HG02970 (cell line): ENCODE measurements around the gene IFNG.

Experiments
- ATAC-seq: cut with Tn5 transposase; IDR thresholded peaks from one replicate; pipeline ENCODE4 v1.9.1; 2021; ENCODE audit warnings: mild to moderate bottlenecking, moderate library complexity, moderate number of reproducible peaks; ENCODE audit not compliant: unreplicated experiment, low FRiP score

The IFNG gene

DNA sequence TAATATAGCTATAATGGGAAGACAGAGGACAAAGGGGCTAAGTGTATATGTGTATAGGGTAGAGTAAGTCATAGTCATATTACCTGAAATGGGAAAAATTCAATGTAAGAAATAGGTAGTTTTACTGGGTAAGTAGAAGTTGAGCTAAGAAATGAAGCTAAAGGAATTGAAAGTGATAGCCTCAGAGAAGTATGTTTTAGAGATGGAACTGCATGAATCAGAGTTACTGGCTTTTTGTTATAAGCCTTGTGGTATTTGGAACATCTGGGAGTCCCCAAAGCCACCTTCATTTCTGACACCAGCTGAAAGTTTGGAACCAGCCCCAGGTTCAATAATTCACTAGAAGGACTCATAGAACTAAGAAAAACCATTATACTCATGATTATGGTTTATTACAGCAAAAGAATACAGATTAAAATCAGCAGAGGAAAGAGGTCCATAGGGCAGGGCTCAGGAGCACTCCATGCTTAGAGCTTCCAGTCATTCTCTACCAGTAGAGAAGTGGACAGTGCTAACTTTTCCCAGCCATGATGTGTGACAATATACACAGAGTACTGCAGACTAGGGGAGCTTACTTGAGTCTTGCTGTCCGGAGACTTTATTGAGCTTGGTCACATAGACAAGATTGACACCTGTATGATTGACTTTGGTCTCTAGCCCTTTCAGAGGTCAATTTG, 9.8 kb upstream of the IFNG start:
- ATAC-seq: no peak

DNA sequence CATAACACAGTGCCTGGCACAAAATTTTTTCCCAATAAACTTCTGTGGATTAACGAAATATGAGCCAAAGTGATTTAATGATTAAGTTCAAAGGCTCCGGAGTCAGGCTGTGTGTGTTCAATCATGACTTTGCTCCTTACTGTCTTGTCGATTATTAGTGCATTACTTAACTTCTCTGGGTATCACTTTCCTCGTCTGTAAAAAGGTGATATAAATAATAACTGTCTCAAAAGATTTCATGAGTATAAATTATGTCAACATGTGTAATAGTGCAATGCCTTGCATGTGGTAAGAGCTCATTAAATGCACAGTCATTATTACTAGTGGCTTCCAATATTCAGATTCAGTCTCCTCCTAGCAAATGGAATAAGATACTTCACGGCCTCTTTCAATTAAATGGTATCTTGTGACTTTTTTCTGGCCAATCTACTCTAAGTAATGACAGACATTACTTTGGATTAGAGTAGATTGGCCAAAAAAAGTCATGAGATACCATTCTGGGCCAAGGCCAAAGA, 6.8 kb upstream of the IFNG start:
- ATAC-seq: no peak

DNA sequence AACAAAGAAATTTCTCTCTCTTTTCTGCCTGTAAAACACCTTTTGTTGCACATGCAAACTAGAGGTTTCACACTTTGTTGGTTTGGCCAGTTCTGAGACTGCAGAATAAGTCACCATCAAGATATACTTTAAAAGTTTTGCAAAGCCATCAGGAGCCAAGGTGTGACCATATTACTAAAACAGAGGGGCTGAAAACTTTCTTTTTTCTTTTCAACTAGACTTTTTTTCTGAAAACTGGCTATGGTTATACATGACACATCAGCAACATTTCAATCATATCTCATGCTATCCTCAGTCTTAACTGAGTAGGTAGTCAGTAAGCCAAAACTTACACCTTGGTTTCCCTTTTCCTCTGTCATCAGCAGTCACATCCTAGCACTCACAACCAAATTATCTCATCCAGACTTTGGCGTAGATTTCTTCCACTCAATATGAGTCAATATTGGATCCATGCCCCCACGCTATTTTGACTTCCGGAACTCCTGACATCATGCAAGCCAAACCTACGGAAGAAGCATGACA, 4.1 kb upstream of the IFNG start:
- ATAC-seq: no peak

DNA sequence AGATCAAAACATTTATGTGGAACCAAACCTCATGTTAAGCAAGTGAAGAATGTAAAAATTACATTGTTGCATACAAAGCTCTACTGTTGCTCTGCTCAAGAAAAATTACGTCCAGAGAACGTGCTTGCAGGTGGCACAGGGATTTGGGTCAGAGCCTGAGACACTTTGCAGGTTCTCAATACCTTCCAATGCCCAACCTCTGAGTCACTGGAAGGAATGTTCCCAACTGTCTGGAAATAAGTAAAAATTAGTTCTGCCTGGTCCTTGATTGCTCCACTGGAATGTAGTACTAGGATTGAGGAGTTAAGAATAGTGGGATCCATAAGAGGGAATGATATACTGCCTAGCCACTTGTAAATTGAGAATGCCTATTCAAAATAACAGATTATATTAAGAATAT, 2.8 kb upstream of the IFNG start:
- no peak for ATAC-seq

DNA sequence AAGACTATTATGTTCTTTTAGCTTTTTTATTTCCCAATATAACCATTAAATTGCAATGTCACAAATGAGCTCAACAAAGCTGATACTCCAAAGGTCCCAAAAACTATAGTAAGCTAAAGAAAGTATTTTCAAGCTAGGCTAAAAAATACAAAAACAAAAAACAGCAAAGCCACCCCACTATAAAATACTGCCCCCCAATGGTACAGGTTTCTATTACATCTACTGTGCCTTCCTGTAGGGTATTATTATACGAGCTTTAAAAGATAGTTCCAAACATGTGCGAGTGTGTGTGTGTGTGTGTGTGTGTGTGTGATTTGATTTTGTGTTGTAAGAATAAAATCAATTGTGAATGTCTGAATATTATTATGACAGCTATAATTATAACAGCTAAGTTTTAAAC, 1.1 kb downstream of the IFNG start:
- no peak for ATAC-seq

GRCh38 chr12:68157380-68157779, 2.2 kb downstream of the IFNG start:
- ATAC-seq: no peak

DNA sequence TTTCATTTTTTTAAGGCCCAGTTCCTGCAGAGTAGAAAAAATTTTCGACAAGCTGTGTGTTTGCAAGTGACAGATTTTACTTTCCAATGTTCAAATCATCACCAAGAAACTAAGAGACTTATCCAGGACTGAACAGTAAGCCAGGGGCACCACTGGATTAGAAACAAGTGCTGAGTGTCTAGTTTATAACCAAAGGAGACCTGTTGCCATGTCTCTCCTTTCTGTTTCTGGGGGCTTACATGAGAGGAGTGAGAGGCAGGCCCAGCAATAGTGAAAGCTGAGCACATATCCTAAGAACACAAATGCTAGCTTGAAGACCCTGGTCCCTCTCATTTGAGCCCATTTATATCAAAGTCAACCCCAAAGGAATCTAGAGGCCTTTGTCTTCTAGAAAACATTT, 2.9 kb downstream of the IFNG start:
- no peak for ATAC-seq

DNA sequence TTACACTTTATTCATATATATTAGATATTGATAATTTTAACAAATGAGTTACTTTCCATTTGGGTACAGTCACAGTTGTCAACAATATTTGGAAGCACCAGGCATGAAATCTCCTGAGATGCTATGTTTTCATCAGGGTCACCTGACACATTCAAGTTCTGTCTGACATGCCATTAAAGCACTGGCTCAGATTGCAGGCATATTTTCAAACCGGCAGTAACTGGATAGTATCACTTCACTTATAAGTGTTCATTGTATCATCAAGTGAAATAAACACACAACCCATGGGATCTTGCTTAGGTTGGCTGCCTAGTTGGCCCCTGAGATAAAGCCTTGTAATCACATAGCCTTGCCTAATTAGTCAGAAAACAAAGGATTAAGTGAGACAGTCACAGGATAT, 4.8 kb downstream of the IFNG start:
- no peak for ATAC-seq

DNA sequence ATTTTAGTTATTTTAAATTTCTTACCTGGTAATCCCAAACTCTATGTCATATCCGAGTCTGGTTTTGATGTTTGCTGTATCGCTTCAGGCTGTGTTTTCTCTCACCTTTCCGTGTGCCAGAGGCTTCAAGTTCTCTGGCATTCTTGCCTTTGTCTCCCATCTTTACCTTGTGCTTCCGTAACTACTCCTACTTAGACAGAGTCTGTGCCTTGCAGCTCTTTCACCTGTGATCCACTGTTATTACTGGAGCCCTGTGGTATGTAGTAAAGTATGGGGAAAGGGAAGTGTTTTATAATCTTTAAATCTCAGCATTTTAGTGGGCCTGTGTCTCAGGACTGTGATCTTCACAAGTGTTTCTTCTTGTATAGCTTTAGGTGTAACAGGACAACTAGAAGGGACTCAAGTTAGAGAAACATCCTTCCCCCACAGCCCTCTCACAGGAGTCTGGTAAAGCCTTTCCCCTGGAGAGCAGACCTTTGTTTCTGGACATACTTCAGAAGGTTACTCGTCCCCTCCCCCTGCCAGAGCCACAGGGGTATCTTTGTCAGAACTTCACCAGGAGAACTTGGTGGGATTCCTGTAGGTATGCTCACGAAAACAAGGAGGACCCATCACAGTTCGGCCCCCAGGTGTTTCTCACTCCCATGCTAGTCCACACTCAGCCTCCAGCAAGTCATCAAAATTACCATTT, 11.1 kb downstream of the IFNG start:
- ATAC-seq: no peak

DNA sequence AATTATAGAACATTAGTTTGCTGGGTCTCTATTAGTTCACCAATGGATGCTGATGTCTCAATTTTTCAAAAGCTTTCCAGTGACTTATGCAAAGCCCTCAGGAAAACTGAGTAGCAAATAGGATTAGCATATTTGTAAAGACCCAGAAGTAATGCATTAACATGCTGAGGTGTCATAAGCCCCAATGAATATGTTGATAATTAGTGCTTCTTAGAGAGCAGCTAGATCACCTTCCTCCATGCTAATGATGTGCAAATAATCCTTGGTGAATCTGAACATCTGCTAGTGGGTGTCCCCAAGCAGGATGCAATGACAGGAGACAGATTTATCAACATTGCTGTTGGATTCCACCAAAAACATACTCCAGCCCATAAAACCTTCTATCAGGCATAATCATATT, 19.0 kb downstream of the IFNG start:
- no peak for ATAC-seq

DNA sequence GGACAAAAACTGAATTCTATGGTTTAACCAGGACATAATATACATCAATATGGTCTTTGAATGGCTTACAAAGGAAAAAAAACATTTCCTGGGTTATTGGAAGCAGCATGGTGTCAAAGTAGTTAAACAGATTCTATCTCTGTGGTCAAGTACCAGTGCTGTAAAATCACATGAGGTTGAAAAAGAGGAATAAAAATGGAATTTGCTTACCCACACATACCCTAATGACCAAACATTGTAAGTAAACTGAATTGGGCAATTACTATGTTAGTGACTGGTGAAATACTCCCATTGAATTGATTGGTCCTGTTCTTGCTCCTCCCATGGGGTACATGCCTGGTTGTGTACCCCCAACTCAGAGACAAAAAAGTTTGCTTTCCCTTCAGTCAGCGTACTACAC, 19.6 kb downstream of the IFNG start:
- no peak for ATAC-seq

GRCh38 chr12:68139001-68139400, 20.5 kb downstream of the IFNG start:
- ATAC-seq: no peak

DNA sequence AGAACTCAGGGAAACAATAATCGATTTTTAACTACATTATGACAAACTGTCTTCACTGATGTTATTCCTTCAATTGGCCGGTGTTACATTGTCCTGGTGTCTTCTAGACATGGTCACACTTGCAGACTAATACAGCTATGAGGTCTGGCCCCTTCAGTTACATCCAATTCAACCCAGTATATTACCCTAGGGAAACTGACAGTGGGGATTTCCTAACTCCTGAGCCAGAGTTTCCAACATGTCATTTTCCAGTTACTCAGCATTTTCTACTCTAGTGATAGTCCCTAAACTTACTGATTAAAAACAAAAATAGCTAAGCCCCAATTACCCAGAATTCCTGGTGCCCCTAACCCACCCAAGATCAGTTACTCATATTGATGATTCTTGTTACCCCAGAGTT, 21.1 kb downstream of the IFNG start:
- no peak for ATAC-seq

GRCh38 chr12:68137335-68137830, 22.2 kb downstream of the IFNG start:
- no peak for ATAC-seq

DNA sequence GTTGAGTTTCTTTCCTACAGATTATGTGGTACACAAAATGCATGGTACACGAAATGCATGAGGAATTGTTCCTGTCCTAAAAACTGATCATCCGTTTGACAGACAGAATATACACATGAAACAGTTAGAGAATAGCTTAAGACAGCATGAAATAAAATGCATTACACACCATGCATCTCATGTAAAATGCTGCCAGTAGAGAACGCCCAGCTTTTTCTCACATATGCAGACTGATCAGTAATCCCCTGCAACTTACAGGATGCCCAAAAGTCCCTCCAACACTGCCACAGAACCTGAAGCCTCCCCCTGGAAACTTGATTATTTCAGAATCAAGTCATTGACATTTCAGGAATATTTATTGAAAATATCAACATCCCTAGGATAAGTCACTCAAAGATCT, 24.0 kb downstream of the IFNG start:
- no peak for ATAC-seq

DNA sequence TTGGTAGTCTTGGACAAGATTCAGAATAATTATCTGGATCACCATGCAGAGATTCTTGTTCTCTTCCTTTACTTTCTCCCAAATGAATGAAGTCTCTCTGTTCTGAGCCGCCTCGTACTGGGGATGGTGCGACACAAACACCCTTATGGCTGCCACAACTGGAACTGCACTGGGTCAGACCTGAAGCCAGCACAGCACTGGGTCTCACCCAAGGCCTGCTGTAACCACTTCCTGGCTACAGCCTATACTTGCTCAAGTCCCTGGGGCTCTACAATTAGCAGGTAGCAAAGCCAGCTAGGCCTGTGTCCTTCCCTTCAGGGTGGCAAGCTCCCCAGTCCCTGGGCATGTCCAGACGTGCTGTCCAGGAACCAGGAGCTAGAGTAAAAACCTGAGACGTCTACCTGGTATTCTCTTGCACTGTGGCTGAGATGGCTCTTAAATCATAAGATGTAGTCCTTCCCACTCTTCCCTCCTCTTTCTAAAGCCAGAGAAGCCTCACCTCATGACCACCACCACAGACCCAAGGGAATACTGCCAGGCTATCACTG, 27.6 kb downstream of the IFNG start:
- ATAC-seq: no peak

DNA sequence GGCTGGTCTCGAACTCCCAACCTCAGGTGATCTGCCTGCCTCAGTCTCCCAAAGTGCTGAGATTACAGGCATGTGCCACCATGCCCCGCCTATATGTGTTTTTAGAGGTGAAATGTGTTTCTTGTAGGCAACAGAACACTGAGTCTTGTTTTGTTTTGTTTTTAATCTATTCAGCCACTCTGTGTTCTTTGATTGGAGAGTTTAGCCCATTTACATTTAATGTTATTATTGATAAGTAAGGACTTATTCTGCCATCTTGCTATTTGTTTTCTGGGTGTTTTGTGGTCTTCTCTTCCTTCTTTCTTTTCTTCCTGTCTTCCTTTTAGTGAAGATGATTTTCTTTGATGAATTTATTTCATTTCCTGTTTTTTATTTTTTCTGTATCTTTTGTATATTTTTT, 29.6 kb downstream of the IFNG start:
- ATAC-seq: no peak

DNA sequence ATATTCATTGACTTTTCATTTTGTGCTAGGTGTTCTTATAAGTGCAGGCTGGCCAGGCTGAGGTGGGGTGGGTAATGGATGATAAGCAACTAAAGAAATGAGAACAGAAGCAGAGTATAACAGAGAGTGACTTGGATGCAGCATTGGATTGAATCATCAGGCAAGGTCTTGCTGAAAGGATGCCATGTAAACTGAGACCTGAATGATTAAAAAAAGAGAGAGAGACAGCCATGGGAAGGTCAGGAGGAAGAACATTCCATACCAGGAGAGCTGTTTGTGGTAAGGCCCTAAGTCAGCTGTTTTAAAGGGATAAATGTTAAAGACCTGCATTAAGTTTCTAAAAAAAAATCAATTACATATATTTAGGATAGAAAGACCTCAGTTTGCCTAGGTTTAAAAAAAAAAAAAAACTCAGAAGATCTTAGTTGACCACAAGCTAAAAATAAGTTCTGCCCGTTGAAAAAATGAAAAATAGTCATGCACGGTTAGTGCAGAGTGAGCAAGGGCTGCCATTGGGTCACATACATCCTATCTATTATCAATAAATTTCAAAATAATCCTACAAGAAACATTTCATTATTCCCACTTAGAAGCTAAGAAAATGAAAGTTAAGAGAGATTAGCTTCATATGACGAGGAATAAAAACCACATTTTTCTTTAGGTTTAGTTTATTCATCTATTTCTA, 37.2 kb downstream of the IFNG start:
- no peak for ATAC-seq

- no peak for ATAC-seq
Observed at GRCh38 chr12:68121143-68121542, 38.4 kb downstream of the IFNG start.

- ATAC-seq: peak; percentile 52
Observed at GRCh38 chr12:68119724-68120211, 39.8 kb downstream of the IFNG start.

- ATAC-seq: peak; percentile 48
Observed at GRCh38 chr12:68119250-68119649, 40.3 kb downstream of the IFNG start.
